Cardiac muscle cell (in vitro differentiated cells and primary cell): ENCODE data around the gene PLXND1. TPM values are rescaled to one million over a fixed set of nuclear protein-coding genes. Genes with fewer than 3 reads are reported as not detected.

Experiments
- DNase-seq, 2 donors: peaks; one replicate each; pipeline versions ENCODE4 v3.0.0 to v3.0.0-alpha.2; 2010 to 2017; ENCODE audit warnings: low read depth in 1 of 2, low spot score in 1 of 2
- H3K27ac ChIP-seq: fragments of 200-600 bp; sonication (generic); 2 replicates; pipeline ENCODE4 v1.5.1; 2016
- H3K27me3 ChIP-seq: fragments of 200-600 bp; sonication (generic); 2 replicates; pipeline ENCODE4 v1.6.0; 2016; ENCODE audit warnings: control low read depth
- H3K36me3 ChIP-seq: fragments of 200-600 bp; sonication (generic); 2 replicates; pipeline ENCODE4 v1.5.1; 2016; ENCODE audit warnings: control low read depth
- H3K4me1 ChIP-seq: fragments of 200-600 bp; sonication (generic); 2 replicates; pipeline ENCODE4 v1.8.1; 2017; ENCODE audit warnings: low read depth, mild to moderate bottlenecking, mixed run types
- H3K4me3 ChIP-seq: fragments of 200-600 bp; sonication (generic); 2 replicates; pipeline ENCODE4 v1.5.1; 2016; ENCODE audit warnings: mild to moderate bottlenecking
- H3K9me3 ChIP-seq: fragments of 200-600 bp; sonication (generic); 2 replicates; pipeline ENCODE4 v1.5.1; 2017; ENCODE audit warnings: low read depth, mild to moderate bottlenecking, control low read depth
- polyA plus RNA-seq: library from polyadenylated mRNA; unstranded; fragments of >200 nt; fragmentation: Nextera tagmentation; extraction: Ambion mirVana; gene quantifications from 2 replicates; pipeline ENCODE4 v1.2.1, GENCODE V29; 2016
- total RNA-seq: library from RNA; depleted of rRNA; stranded (reverse); fragments of >200 nt; gene quantifications from 2 replicates; pipeline ENCODE4 v1.2.3, GENCODE V29; 2016
- TF ChIP-seq, protein P1 (sequence below): IDR thresholded peaks from 2 replicates; pipeline ENCODE4 v1.5.1; 2012; ENCODE audit warnings: low read depth, mild to moderate bottlenecking, low read length

Gene PLXND1
- total and polyA plus RNA-seq, 2 experiments from 2014 or later = 15.0 to 56.5 TPM

DNA sequence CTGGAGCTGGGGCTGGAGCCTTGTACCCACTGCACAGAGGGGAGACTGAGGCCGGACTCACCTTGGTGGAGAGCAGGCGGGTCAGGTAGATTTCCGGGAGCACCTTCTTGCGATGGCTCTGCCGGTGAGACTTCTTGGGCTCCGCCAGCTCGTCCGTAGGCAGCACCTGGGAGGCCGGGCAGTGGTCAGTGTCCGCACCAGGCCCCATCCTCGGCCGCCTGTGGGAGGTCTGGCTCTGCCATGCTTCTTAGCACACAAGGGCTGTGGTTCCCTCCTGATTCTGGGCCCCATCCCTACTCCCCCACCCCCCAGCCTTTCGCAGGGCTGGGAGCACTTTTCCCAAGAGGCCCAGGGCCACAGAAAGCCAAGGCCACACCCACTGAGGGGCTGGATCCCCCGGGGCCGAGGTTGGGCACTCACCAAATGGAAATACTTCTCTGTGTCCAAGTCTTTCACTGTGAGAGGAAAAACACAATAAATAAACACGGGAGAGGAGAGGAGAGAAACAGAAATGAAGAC is 46.1 kb downstream of the PLXND1 start:
- Histone ChIP-seq H3K27ac (no peak overlapping the region), H3K36me3 (no peaks in the 10 kb centered on the region), H3K27me3 (no peaks in the 10 kb centered on the region), H3K9me3 (no peaks in the 10 kb centered on the region), H3K4me1 (peaks cover 46% of the 10 kb centered on the region), H3K4me3 (no peak overlapping the region)
- DNase-seq = peak in 1 of 2 donors; percentile 80
- TF ChIP-seq, protein P1, sequence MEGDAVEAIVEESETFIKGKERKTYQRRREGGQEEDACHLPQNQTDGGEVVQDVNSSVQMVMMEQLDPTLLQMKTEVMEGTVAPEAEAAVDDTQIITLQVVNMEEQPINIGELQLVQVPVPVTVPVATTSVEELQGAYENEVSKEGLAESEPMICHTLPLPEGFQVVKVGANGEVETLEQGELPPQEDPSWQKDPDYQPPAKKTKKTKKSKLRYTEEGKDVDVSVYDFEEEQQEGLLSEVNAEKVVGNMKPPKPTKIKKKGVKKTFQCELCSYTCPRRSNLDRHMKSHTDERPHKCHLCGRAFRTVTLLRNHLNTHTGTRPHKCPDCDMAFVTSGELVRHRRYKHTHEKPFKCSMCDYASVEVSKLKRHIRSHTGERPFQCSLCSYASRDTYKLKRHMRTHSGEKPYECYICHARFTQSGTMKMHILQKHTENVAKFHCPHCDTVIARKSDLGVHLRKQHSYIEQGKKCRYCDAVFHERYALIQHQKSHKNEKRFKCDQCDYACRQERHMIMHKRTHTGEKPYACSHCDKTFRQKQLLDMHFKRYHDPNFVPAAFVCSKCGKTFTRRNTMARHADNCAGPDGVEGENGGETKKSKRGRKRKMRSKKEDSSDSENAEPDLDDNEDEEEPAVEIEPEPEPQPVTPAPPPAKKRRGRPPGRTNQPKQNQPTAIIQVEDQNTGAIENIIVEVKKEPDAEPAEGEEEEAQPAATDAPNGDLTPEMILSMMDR = no peak

DNA sequence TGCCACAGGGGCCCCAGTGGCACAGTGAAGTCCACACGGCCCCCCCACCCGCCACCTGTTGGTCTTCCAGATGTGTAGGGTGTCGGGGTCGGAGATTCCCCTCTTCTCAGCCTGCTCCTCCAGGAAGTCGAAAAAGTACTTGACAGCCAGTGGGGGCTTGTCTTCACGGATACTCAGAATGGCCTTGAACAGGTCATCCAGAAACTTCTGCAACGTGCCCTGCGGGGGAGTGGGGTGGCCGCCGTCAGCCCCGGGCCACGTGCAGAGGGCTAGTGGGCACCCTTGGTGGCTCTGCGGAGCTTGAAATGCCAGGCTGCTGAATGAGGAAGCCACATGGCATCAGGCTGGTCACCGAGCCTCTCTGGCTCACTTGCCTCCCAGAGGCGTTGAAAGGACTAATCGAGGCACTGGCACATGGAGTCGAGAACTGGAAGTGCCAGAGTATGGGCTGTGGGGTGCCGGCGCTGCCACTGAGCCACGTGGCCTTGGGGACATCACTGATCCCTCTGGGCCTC is 46.9 kb downstream of the PLXND1 start:
- Histone ChIP-seq H3K4me3 (no peak overlapping the region), H3K27ac (no peak overlapping the region), H3K27me3 (no peaks in the 10 kb centered on the region), H3K4me1 (peaks cover 53% of the 10 kb centered on the region), H3K36me3 (no peaks in the 10 kb centered on the region), H3K9me3 (no peaks in the 10 kb centered on the region)
- TF ChIP-seq, protein P1 = no peak
- DNase-seq = no peak

DNA sequence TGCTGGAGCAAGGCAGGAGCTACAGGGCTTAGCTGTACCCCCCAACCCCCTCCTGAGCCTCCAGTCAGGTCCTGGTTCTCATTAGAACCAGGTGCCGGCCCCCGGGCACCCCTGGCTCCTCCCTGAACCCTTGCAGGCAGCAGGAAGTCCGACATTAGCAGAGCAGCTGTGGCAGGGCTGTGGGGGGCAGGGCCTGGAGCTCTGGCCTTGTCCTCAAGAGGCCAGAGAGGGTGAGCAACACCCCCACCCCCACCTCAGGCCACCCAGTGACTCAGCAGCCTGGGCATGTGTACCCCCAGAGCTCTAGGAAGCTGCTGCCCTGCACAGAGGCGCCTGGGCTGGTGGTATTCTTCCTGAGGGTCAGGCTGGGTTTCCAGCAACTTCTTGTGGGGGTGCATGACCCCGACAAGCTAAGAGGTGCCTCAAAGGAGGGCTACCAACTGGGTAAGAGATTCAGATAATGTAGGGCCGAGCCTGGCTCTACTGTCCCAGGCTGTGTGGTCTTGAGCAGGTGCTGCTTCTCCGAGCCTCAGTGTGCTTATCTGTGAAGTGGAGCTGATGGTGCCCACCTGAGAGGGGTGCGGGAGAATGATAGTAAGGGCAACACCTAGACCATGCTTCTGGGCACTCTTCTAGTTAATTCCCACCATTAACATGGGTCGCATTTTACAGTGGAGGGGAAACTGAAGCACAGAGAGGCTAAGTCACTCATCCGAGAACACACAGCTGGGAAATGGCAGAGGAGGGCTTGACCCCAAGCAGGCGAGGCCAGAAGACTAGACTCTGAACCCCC is 47.5 kb downstream of the PLXND1 start:
- H3K4me3 ChIP-seq = no peak overlapping the region
- no peak overlapping the region for H3K27ac ChIP-seq
- TF ChIP-seq, protein P1 = no peak
- no peaks in the 10 kb centered on the region for H3K9me3 ChIP-seq
- DNase-seq = peak in 1 of 2 donors; percentile 77
- H3K36me3 ChIP-seq = no peaks in the 10 kb centered on the region
- H3K4me1 ChIP-seq = peaks cover 59% of the 10 kb centered on the region
- no peaks in the 10 kb centered on the region for H3K27me3 ChIP-seq

DNA sequence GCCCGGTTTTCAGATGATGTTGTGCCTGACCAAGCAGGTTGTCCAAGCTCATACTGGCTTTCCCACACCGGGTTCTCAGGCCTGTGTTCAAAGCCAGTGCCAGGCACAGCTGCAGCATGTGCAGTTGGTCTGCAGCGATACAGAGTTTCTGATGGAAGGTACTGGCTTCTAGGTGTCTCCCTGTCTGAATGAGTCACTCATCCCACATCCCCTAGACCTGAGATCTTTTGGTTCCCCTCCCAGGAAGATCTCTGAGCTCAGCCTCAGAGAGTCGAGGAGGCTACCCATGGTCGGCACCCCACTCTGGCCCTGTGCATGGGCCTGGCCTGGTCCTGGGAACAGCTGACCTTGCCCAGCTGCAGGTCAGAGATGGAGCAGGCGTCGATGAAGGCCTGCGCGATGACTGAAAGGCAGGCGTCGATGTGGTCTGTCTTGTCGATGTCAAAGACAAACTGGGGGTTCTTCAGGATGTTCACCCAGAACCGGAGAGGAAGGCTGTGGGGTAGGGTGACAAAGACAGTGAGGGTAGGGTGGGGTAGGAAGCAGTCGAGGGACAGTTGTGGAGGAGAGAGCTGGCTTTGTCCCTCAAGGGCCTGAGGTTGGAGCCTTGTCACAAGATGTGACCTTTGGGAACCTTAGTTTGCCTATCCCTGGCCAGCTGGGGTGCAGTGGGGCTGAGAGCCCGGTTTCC is 48.2 kb downstream of the PLXND1 start:
- TF ChIP-seq, protein P1 = no peak
- Histone ChIP-seq H3K4me3 (no peak overlapping the region), H3K36me3 (no peaks in the 10 kb centered on the region), H3K27me3 (no peaks in the 10 kb centered on the region), H3K27ac (no peak overlapping the region), H3K9me3 (no peaks in the 10 kb centered on the region), H3K4me1 (peaks cover 67% of the 10 kb centered on the region)
- DNase-seq = no peak

DNA sequence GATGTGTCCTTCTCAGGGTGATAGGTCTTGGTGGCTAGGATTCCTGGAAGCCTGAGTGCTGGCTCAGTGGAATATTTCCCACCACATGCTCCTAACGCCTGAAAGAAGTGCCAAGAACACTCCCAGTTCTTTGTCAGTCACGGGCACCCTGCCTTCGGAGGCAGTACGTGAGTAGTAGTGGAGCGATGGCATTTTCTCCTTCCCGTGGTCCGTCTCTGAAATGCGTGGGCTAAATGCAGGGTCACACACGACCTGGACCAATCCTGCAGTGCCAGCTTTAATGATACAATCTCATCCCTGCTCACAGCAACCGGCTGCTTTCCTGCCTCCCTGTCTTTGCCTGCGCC is 49.0 kb downstream of the PLXND1 start:
- Histone ChIP-seq H3K27me3 (no peaks in the 10 kb centered on the region), H3K4me3 (no peak overlapping the region), H3K36me3 (no peaks in the 10 kb centered on the region), H3K4me1 (peaks cover 69% of the 10 kb centered on the region), H3K27ac (no peak overlapping the region), H3K9me3 (no peaks in the 10 kb centered on the region)
- DNase-seq = no peak
- TF ChIP-seq, protein P1 = no peak
